HG03558 (cell line): ENCODE results near the gene SLC9C1.

Source experiments
- ATAC-seq: cut with Tn5 transposase; IDR thresholded peaks from one replicate; pipeline ENCODE4 v1.9.1; 2021; ENCODE audit warnings: moderate number of reproducible peaks; ENCODE audit not compliant: unreplicated experiment; ENCODE audit errors: extremely low read depth

Gene SLC9C1

GRCh38 chr3:112117841-112118571, 176.0 kb downstream of the SLC9C1 start:
- ATAC-seq, result no peak

- no peak for ATAC-seq
These were observed 176.6 kb downstream of the SLC9C1 start for GRCh38 chr3:112117415-112117814.

GRCh38 chr3:112116748-112117186, 177.2 kb downstream of the SLC9C1 start:
- ATAC-seq, result no peak

GRCh38 chr3:112115806-112116383, 178.1 kb downstream of the SLC9C1 start:
- no peak for ATAC-seq

GRCh38 chr3:112115161-112115739, 178.8 kb downstream of the SLC9C1 start:
- ATAC-seq, result peak; percentile 27

GRCh38 chr3:112114576-112115160, 179.3 kb downstream of the SLC9C1 start:
- no peak for ATAC-seq

- ATAC-seq, result peak; percentile 24
These were observed 182.1 kb downstream of the SLC9C1 start for GRCh38 chr3:112111785-112112402.

- no peak for ATAC-seq
These were observed 184.7 kb downstream of the SLC9C1 start for GRCh38 chr3:112109322-112109721.

- ATAC-seq, result no peak
These were observed 189.2 kb downstream of the SLC9C1 start for GRCh38 chr3:112104774-112105173.

GRCh38 chr3:112101916-112102315, 192.1 kb downstream of the SLC9C1 start:
- no peak for ATAC-seq

- no peak for ATAC-seq
These were observed 196.6 kb downstream of the SLC9C1 start for GRCh38 chr3:112097378-112097777.

GRCh38 chr3:112096176-112096575, 197.8 kb downstream of the SLC9C1 start:
- no peak for ATAC-seq

- no peak for ATAC-seq
These were observed 198.3 kb downstream of the SLC9C1 start for GRCh38 chr3:112095731-112096130.

GRCh38 chr3:112093180-112093522, 200.9 kb downstream of the SLC9C1 start:
- ATAC-seq, result no peak

GRCh38 chr3:112092496-112093179, 201.4 kb downstream of the SLC9C1 start:
- no peak for ATAC-seq

GRCh38 chr3:112090887-112091586, 203.0 kb downstream of the SLC9C1 start:
- ATAC-seq, result no peak
